Parathyroid adenoma (tissue), 2 donors: ENCODE results near the gene DZIP3.

Experiments
- H2AFZ ChIP-seq: fragments of 300-600 bp; sonication (generic); one replicate; pipeline ENCODE4 v1.7.0; 2017; ENCODE audit warnings: antibody characterized with exemption, mild to moderate bottlenecking
- H3K27ac ChIP-seq: fragments of 300-600 bp; sonication (generic); one replicate; pipeline ENCODE4 v1.7.0; 2017
- H3K27me3 ChIP-seq: fragments of 300-600 bp; sonication (generic); one replicate; pipeline ENCODE4 v1.7.0; 2017; ENCODE audit warnings: low read length; ENCODE audit not compliant: control insufficient read depth, insufficient read depth
- H3K36me3 ChIP-seq: fragments of 300-600 bp; sonication (generic); one replicate; pipeline ENCODE4 v1.7.0; 2017; ENCODE audit warnings: low read length; ENCODE audit not compliant: control insufficient read depth, insufficient read depth
- H3K4me1 ChIP-seq: fragments of 300-600 bp; sonication (generic); one replicate; pipeline ENCODE4 v1.7.0; 2017; ENCODE audit warnings: control low read depth
- H3K4me2 ChIP-seq: fragments of 300-600 bp; sonication (generic); one replicate; pipeline ENCODE4 v1.7.0; 2017; ENCODE audit warnings: low read length
- H3K4me3 ChIP-seq: fragments of 300-600 bp; sonication (generic); one replicate; pipeline ENCODE4 v1.7.0; 2017; ENCODE audit warnings: low read depth, low read length
- H3K79me2 ChIP-seq: fragments of 300-600 bp; sonication (generic); one replicate; pipeline ENCODE4 v1.7.0; 2017; ENCODE audit warnings: control low read depth
- H3K9ac ChIP-seq: fragments of 300-600 bp; sonication (generic); one replicate; pipeline ENCODE4 v1.7.0; 2017; ENCODE audit warnings: mild to moderate bottlenecking
- H3K9me3 ChIP-seq: fragments of 300-600 bp; sonication (generic); one replicate; pipeline ENCODE4 v1.7.0; 2017; ENCODE audit warnings: low read length; ENCODE audit not compliant: control insufficient read depth
- CTCF ChIP-seq: fragments of 300-600 bp; sonication (generic); IDR thresholded peaks from one replicate; pipeline ENCODE4 v1.7.0; 2017; ENCODE audit warnings: antibody characterized with exemption, mild to moderate bottlenecking
- donor health status: primary hyperparathyroidism.

DZIP3 gene

GRCh38 chr3:108589081-108589997 lies at the start of gene DZIP3, which contains the start of gene CIP2A:
TSS of gene DZIP3 (plus strand) at chr3:108589722. CDS start at chr3:108605407, 15,685 bp downstream.
TSS of gene CIP2A (minus strand) at chr3:108589438. CDS start at chr3:108589375, 63 bp downstream.
- Histone ChIP-seq H2AFZ (peak within 1 kb of the TSS; percentile 96), H3K27ac (peak within 1 kb of the TSS; percentile 96), H3K4me2 (peak within 1 kb of the TSS; percentile 90), H3K79me2 (no peaks in the 10 kb centered on the region), H3K9ac (peak within 1 kb of the TSS; percentile 90), H3K27me3 (no peaks in the 10 kb centered on the region), H3K4me3 (peak within 1 kb of the TSS; percentile 98), H3K4me1 (peaks cover 7% of the 10 kb centered on the region), H3K36me3 (no peaks in the 10 kb centered on the region), H3K9me3 (no peaks in the 10 kb centered on the region)
- no peak for TF ChIP-seq CTCF

- Histone ChIP-seq H2AFZ (no peak overlapping the region), H3K4me3 (no peak overlapping the region), H3K9ac (no peak overlapping the region), H3K79me2 (no peaks in the 10 kb centered on the region), H3K9me3 (no peaks in the 10 kb centered on the region), H3K4me2 (peak overlapping the region; percentile 7), H3K4me1 (no peaks in the 10 kb centered on the region), H3K27me3 (no peaks in the 10 kb centered on the region), H3K27ac (no peak overlapping the region), H3K36me3 (no peaks in the 10 kb centered on the region)
- TF ChIP-seq CTCF = no peak
Measured at GRCh38 chr3:108546247-108546646, 43.3 kb upstream of the DZIP3 start.

GRCh38 chr3:108546692-108547091 lies 42.8 kb upstream of the DZIP3 start:
- TF ChIP-seq CTCF = no peak
- H3K27ac ChIP-seq = no peak overlapping the region
- H3K4me3 ChIP-seq = no peak overlapping the region
- no peaks in the 10 kb centered on the region for H3K36me3 ChIP-seq
- no peaks in the 10 kb centered on the region for H3K9me3 ChIP-seq
- no peak overlapping the region for H3K9ac ChIP-seq
- no peaks in the 10 kb centered on the region for H3K4me1 ChIP-seq
- H3K27me3 ChIP-seq = no peaks in the 10 kb centered on the region
- H3K4me2 ChIP-seq = peak overlapping the region; percentile 7
- no peaks in the 10 kb centered on the region for H3K79me2 ChIP-seq
- no peak overlapping the region for H2AFZ ChIP-seq

- no peaks in the 10 kb centered on the region for H3K4me1 ChIP-seq
- H3K27ac ChIP-seq = no peak overlapping the region
- H3K79me2 ChIP-seq = no peaks in the 10 kb centered on the region
- no peaks in the 10 kb centered on the region for H3K27me3 ChIP-seq
- TF ChIP-seq CTCF = no peak
- no peak overlapping the region for H3K9ac ChIP-seq
- no peak overlapping the region for H2AFZ ChIP-seq
- no peak overlapping the region for H3K4me2 ChIP-seq
- no peaks in the 10 kb centered on the region for H3K36me3 ChIP-seq
- no peaks in the 10 kb centered on the region for H3K9me3 ChIP-seq
- H3K4me3 ChIP-seq = no peak overlapping the region
Measured at GRCh38 chr3:108548304-108548703, 41.2 kb upstream of the DZIP3 start.
